OCI-LY7 (cell line): ENCODE results near the gene NRIP1. TPM values are rescaled to one million over a fixed set of nuclear protein-coding genes. Genes with fewer than 3 reads are reported as not detected.

Source experiments
- BruUV-seq: library from RNA; stranded (reverse); fragments of 400-500 nt; replicated peaks from 2 replicates; lab custom pipeline; 2021; lab: Mats Ljungman, UMichigan
- CTCF ChIA-PET: fragments of 300-600 bp; sonication (Branson Sonifier 250); formaldehyde crosslinking; loops from one replicate; lab custom pipeline; 2022; ENCODE audit warnings: antibody characterized with exemption; ENCODE audit not compliant: unreplicated experiment; lab: Charles Lee
- POLR2A ChIA-PET: fragments of 300-600 bp; sonication (Branson Sonifier 250); formaldehyde crosslinking; loops from one replicate; lab custom pipeline; 2022; ENCODE audit warnings: antibody characterized with exemption; lab: Charles Lee
- DNase-seq: peaks from one replicate; pipeline ENCODE4 v3.0.0-alpha.2; 2015; ENCODE audit warnings: low spot score
- H2AFZ ChIP-seq: fragments of 200-600 bp; sonication (generic), shearing (Covaris generic); 2 replicates; pipeline ENCODE4 v1.6.1; 2014; ENCODE audit warnings: mild to moderate bottlenecking, antibody characterized with exemption, low read length, moderate library complexity
- H3K27ac ChIP-seq: fragments of 200-600 bp; sonication (generic); 2 replicates; pipeline ENCODE4 v1.5.1; 2014; ENCODE audit warnings: mixed run types, low read depth, mild to moderate bottlenecking, moderate library complexity, low read length, inconsistent platforms; ENCODE audit not compliant: poor library complexity, severe bottlenecking
- H3K36me3 ChIP-seq: fragments of 200-600 bp; sonication (generic); 2 replicates; pipeline ENCODE4 v1.6.1; 2014; ENCODE audit warnings: mild to moderate bottlenecking, antibody characterized with exemption, low read length, moderate library complexity, mixed read lengths; ENCODE audit not compliant: insufficient read depth
- H3K4me1 ChIP-seq: fragments of 200-600 bp; sonication (generic); 2 replicates; pipeline ENCODE4 v1.5.1; 2014; ENCODE audit warnings: mild to moderate bottlenecking, low read length; ENCODE audit not compliant: insufficient read depth, poor library complexity, severe bottlenecking
- H3K4me2 ChIP-seq: fragments of 200-600 bp; sonication (generic); 2 replicates; pipeline ENCODE4 v1.6.1; 2014; ENCODE audit warnings: mild to moderate bottlenecking, low read length
- H3K4me3 ChIP-seq: fragments of 200-600 bp; sonication (generic); 2 replicates; pipeline ENCODE4 v1.5.1; 2014; ENCODE audit warnings: mild to moderate bottlenecking, low read depth, low read length; ENCODE audit not compliant: poor library complexity, severe bottlenecking
- H3K79me2 ChIP-seq: fragments of 200-600 bp; sonication (generic); 2 replicates; pipeline ENCODE4 v1.6.1; 2016; ENCODE audit warnings: low read depth, mild to moderate bottlenecking, low read length, moderate library complexity, mixed read lengths; ENCODE audit not compliant: insufficient read depth
- H3K9me2 ChIP-seq: fragments of 200-600 bp; sonication (generic); 2 replicates; pipeline ENCODE4 v1.6.1; 2016; ENCODE audit warnings: mild to moderate bottlenecking, low read length, mixed read lengths; ENCODE audit not compliant: insufficient read depth
- H3K9me3 ChIP-seq: fragments of 200-600 bp; sonication (generic); 2 replicates; pipeline ENCODE4 v1.6.1; 2014; ENCODE audit warnings: mild to moderate bottlenecking, mixed run types, low read length, mixed read lengths
- H4K20me1 ChIP-seq: fragments of 200-600 bp; sonication (generic); 2 replicates; pipeline ENCODE4 v1.6.1; 2014; ENCODE audit warnings: mild to moderate bottlenecking, antibody characterized with exemption, low read length, moderate library complexity, mixed read lengths; ENCODE audit not compliant: insufficient read depth
- EZH2phosphoT487 ChIP-seq: fragments of 200-600 bp; sonication (generic); IDR thresholded peaks from 2 replicates; pipeline ENCODE4 v1.6.1; 2018; ENCODE audit warnings: low read depth, borderline replicate concordance, mild to moderate bottlenecking, mixed run types, antibody characterized with exemption, low read length, moderate library complexity, mixed read lengths
- intact Hi-C: fragments of 100-400 bp; cut with micrococcal nuclease; formaldehyde crosslinking; loops from one replicate; pipeline ENCODE4 v1.10.0; 2022; ENCODE audit not compliant: unreplicated experiment
- total RNA-seq, 2 experiments: library from RNA; depleted of rRNA in 1 of 2; stranded (reverse); fragments of >200 nt in 1 of 2; shearing (Covaris generic) in 1 of 2; gene quantifications; 2 replicates each; pipeline ENCODE4 v1.2.3, GENCODE V29; 2014 to 2022
- TF ChIP-seq, protein P1 (sequence below): fragments of 200-600 bp; sonication (generic); conservative IDR thresholded peaks from 2 replicates; pipeline ENCODE4 v1.5.1; 2014; ENCODE audit warnings: mild to moderate bottlenecking, antibody characterized with exemption, low read length, moderate library complexity, mixed read lengths

NRIP1 gene
- total RNA-seq, 2 experiments from 2014 or later, result not detected

GRCh38 chr21:14977814-14978213 lies 87.0 kb downstream of the NRIP1 start:
- no peak overlapping the region for H3K4me2 ChIP-seq
- H2AFZ ChIP-seq, result no peak overlapping the region
- no peaks in the 10 kb centered on the region for H3K9me2 ChIP-seq
- H3K79me2 ChIP-seq, result no peaks in the 10 kb centered on the region
- H3K9me3 ChIP-seq, result no peaks in the 10 kb centered on the region
- DNase-seq, result no peak
- H3K4me3 ChIP-seq, result no peak overlapping the region
- intact Hi-C loops, result no loop called here
- ChIA-PET POLR2A (interaction anchor here (0.7 kb wide), 1 partner anchor 506 kb away, joined by 3 read pairs; no protein-coding TSS in a partner anchor), CTCF (no interaction called here)
- H3K36me3 ChIP-seq, result no peaks in the 10 kb centered on the region
- H3K27ac ChIP-seq, result no peak overlapping the region
- no peaks in the 10 kb centered on the region for H3K4me1 ChIP-seq
- no TSS peak for BruUV-seq
- H4K20me1 ChIP-seq, result no peaks in the 10 kb centered on the region
- TF ChIP-seq EZH2phosphoT487, result no peak
- TF ChIP-seq, protein P1, sequence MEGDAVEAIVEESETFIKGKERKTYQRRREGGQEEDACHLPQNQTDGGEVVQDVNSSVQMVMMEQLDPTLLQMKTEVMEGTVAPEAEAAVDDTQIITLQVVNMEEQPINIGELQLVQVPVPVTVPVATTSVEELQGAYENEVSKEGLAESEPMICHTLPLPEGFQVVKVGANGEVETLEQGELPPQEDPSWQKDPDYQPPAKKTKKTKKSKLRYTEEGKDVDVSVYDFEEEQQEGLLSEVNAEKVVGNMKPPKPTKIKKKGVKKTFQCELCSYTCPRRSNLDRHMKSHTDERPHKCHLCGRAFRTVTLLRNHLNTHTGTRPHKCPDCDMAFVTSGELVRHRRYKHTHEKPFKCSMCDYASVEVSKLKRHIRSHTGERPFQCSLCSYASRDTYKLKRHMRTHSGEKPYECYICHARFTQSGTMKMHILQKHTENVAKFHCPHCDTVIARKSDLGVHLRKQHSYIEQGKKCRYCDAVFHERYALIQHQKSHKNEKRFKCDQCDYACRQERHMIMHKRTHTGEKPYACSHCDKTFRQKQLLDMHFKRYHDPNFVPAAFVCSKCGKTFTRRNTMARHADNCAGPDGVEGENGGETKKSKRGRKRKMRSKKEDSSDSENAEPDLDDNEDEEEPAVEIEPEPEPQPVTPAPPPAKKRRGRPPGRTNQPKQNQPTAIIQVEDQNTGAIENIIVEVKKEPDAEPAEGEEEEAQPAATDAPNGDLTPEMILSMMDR, result no peak

DNA sequence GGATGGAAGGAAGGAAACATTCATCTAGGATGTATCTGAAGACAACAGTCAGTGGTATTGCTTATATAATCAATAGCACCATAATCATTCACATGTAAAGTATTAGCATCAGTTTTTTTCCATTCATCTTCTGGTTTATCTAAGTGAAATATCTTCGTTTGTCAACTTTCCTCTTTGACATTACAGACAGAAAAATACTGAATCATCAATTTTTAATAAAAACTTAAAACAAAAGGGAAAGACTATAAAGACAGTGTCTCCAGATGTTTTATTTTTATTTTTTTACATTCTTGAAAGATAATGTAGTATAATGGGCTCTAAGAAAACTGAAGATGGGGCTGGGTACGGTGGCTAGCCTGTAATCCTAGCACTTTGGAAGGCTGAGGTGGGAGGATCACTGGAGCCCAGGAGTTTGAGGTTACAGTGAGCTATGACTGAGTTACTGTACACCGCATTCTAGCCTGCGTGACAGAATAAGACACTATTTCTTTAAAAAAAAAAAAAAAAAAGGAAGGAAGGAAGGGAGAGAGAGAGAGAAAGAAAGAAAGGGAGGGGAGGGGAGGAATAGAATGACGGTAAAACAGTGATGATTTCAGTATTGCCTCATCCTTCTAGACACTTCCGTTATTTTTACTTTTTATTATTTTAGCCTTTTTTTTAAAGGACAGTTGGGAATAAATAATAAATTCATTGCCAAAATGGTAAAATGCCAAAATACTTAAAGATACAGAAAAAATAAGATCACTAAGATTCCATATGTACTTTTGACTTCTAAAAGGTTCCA lies 89.5 kb downstream of the NRIP1 start:
- H3K79me2 ChIP-seq, result no peaks in the 10 kb centered on the region
- H2AFZ ChIP-seq, result no peak overlapping the region
- H3K4me3 ChIP-seq, result no peak overlapping the region
- no peaks in the 10 kb centered on the region for H3K4me1 ChIP-seq
- ChIA-PET POLR2A (no interaction called here), CTCF (no interaction called here)
- no peak overlapping the region for H3K4me2 ChIP-seq
- no peak overlapping the region for H3K27ac ChIP-seq
- H4K20me1 ChIP-seq, result no peaks in the 10 kb centered on the region
- no TSS peak for BruUV-seq
- H3K9me2 ChIP-seq, result no peaks in the 10 kb centered on the region
- H3K9me3 ChIP-seq, result no peaks in the 10 kb centered on the region
- intact Hi-C loops, result no loop called here
- no peaks in the 10 kb centered on the region for H3K36me3 ChIP-seq
- DNase-seq, result no peak
- TF ChIP-seq, protein P1, result no peak
- no peak for TF ChIP-seq EZH2phosphoT487

- H3K36me3 ChIP-seq, result no peaks in the 10 kb centered on the region
- CTCF ChIA-PET, result no interaction called here
- H3K9me2 ChIP-seq, result no peaks in the 10 kb centered on the region
- no TSS peak for BruUV-seq
- intact Hi-C loops, result no loop called here
- no peak overlapping the region for H2AFZ ChIP-seq
- TF ChIP-seq, protein P1, result no peak
- no peak for TF ChIP-seq EZH2phosphoT487
- H3K4me3 ChIP-seq, result no peak overlapping the region
- H3K27ac ChIP-seq, result no peak overlapping the region
- H3K4me2 ChIP-seq, result no peak overlapping the region
- no peak for DNase-seq
- no peaks in the 10 kb centered on the region for H3K9me3 ChIP-seq
- H3K79me2 ChIP-seq, result no peaks in the 10 kb centered on the region
- POLR2A ChIA-PET, result interaction anchor here (1.2 kb wide), 1 partner anchor 29 kb away, joined by 4 read pairs; no protein-coding TSS in a partner anchor
- H3K4me1 ChIP-seq, result no peaks in the 10 kb centered on the region
- no peaks in the 10 kb centered on the region for H4K20me1 ChIP-seq
These were observed 92.1 kb downstream of the NRIP1 start for GRCh38 chr21:14972678-14973077.
